ENCODE results near the gene AMER3. TPM values are rescaled to one million over a fixed set of nuclear protein-coding genes. Genes with fewer than 3 reads are reported as not detected.

The AMER3 gene
- total and polyA plus RNA-seq, 4 donors: not detected

GRCh38 chr2:130728549-130729316 lies 26.6 kb upstream of the AMER3 start, which contains the start of gene GPR148:
Gene GPR148, plus strand, starts transcription at chr2:130729070. Its CDS starts 82 bp downstream, at chr2:130729152.
- Histone ChIP-seq H3K9ac (ENCODE audit: low read depth in 1 of 2, low read length in 2 of 2) (no peak within 1 kb of the TSS), H3K4me3 (ENCODE audit: low read depth in 1 of 3, low read length in 3 of 3) (no peak within 1 kb of the TSS)
- TF ChIP-seq EGR1 (IDR thresholded peaks at IDR 0.05; ENCODE audit: low read depth in 2 of 2) (no peak), RAD21 (IDR thresholded peaks at IDR 0.05) (no peak), HNF4A (conservative IDR thresholded peaks at IDR 0.05) (no peak), FOXA2 (IDR thresholded peaks at IDR 0.05) (no peak), NR2F2 (IDR thresholded peaks at IDR 0.05) (no peak), GABPA (IDR thresholded peaks at IDR 0.05 in 1 of 2, conservative IDR thresholded peaks at IDR 0.05 in 1 of 2) (no peak), HNF4G (IDR thresholded peaks at IDR 0.05) (no peak), YY1 (IDR thresholded peaks at IDR 0.05) (no peak), JUND (IDR thresholded peaks at IDR 0.05) (no peak), FOXA1 (IDR thresholded peaks at IDR 0.05) (no peak), RXRA (IDR thresholded peaks at IDR 0.05) (no peak), TAF1 (conservative IDR thresholded peaks at IDR 0.05) (no peak), MAX (IDR thresholded peaks at IDR 0.05) (no peak), SP1 (IDR thresholded peaks at IDR 0.05) (no peak)
- TF ChIP-seq, protein P1, sequence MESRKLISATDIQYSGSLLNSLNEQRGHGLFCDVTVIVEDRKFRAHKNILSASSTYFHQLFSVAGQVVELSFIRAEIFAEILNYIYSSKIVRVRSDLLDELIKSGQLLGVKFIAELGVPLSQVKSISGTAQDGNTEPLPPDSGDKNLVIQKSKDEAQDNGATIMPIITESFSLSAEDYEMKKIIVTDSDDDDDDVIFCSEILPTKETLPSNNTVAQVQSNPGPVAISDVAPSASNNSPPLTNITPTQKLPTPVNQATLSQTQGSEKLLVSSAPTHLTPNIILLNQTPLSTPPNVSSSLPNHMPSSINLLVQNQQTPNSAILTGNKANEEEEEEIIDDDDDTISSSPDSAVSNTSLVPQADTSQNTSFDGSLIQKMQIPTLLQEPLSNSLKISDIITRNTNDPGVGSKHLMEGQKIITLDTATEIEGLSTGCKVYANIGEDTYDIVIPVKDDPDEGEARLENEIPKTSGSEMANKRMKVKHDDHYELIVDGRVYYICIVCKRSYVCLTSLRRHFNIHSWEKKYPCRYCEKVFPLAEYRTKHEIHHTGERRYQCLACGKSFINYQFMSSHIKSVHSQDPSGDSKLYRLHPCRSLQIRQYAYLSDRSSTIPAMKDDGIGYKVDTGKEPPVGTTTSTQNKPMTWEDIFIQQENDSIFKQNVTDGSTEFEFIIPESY (IDR thresholded peaks at IDR 0.05): no peak
- TF ChIP-seq, protein P2, sequence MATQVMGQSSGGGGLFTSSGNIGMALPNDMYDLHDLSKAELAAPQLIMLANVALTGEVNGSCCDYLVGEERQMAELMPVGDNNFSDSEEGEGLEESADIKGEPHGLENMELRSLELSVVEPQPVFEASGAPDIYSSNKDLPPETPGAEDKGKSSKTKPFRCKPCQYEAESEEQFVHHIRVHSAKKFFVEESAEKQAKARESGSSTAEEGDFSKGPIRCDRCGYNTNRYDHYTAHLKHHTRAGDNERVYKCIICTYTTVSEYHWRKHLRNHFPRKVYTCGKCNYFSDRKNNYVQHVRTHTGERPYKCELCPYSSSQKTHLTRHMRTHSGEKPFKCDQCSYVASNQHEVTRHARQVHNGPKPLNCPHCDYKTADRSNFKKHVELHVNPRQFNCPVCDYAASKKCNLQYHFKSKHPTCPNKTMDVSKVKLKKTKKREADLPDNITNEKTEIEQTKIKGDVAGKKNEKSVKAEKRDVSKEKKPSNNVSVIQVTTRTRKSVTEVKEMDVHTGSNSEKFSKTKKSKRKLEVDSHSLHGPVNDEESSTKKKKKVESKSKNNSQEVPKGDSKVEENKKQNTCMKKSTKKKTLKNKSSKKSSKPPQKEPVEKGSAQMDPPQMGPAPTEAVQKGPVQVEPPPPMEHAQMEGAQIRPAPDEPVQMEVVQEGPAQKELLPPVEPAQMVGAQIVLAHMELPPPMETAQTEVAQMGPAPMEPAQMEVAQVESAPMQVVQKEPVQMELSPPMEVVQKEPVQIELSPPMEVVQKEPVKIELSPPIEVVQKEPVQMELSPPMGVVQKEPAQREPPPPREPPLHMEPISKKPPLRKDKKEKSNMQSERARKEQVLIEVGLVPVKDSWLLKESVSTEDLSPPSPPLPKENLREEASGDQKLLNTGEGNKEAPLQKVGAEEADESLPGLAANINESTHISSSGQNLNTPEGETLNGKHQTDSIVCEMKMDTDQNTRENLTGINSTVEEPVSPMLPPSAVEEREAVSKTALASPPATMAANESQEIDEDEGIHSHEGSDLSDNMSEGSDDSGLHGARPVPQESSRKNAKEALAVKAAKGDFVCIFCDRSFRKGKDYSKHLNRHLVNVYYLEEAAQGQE (IDR thresholded peaks at IDR 0.05): no peak
- TF ChIP-seq, protein P3, sequence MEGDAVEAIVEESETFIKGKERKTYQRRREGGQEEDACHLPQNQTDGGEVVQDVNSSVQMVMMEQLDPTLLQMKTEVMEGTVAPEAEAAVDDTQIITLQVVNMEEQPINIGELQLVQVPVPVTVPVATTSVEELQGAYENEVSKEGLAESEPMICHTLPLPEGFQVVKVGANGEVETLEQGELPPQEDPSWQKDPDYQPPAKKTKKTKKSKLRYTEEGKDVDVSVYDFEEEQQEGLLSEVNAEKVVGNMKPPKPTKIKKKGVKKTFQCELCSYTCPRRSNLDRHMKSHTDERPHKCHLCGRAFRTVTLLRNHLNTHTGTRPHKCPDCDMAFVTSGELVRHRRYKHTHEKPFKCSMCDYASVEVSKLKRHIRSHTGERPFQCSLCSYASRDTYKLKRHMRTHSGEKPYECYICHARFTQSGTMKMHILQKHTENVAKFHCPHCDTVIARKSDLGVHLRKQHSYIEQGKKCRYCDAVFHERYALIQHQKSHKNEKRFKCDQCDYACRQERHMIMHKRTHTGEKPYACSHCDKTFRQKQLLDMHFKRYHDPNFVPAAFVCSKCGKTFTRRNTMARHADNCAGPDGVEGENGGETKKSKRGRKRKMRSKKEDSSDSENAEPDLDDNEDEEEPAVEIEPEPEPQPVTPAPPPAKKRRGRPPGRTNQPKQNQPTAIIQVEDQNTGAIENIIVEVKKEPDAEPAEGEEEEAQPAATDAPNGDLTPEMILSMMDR (IDR thresholded peaks at IDR 0.05; ENCODE audit: low read depth, low read length, missing input control): no peak
- TF ChIP-seq, protein P4, sequence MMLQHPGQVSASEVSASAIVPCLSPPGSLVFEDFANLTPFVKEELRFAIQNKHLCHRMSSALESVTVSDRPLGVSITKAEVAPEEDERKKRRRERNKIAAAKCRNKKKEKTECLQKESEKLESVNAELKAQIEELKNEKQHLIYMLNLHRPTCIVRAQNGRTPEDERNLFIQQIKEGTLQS (IDR thresholded peaks at IDR 0.05): no peak

More at GRCh38 chr2:130728549-130729316, 26.6 kb upstream of the AMER3 start, which contains the start of gene GPR148:
- H3K9me3 ChIP-seq (ENCODE audit: control insufficient read depth in 4 of 4, low read length in 3 of 4): no peaks in the 10 kb centered on the region
- H3K27me3 ChIP-seq (ENCODE audit: control insufficient read depth in 4 of 4, insufficient read depth in 4 of 4, low read length in 3 of 4): peaks cover 0 to 15% (median 6%) of the 10 kb centered on the region in 4 donors
- H3K4me1 ChIP-seq (ENCODE audit: control insufficient read depth in 4 of 4, insufficient read depth in 4 of 4, low read length in 3 of 4): peaks cover 0 to 3% (median 0%) of the 10 kb centered on the region in 4 donors
- no peak within 1 kb of the TSS for H3K27ac ChIP-seq (ENCODE audit: low read depth in 1 of 2, low read length in 2 of 2)
- 79% methylated on average over 8 of the region's 8 CpGs for WGBS
- H3K36me3 ChIP-seq (ENCODE audit: control insufficient read depth in 4 of 4, insufficient read depth in 3 of 4, low read depth in 1 of 4, low read length in 3 of 4): no peaks in the 10 kb centered on the region
- DNase-seq (ENCODE audit: low spot score): no peak

Measured in liver (tissue), 9 donors.